ENCODE data around the gene MICAL2. TPM values are rescaled to one million over a fixed set of nuclear protein-coding genes. Genes with fewer than 3 reads are reported as not detected.

Gene MICAL2
- total and polyA plus RNA-seq, 2 of the 13 experiments (the other 11 are each of a cell fraction or from before 2014, with no cell fraction given), result 0.78 to 1.1 TPM

DNA sequence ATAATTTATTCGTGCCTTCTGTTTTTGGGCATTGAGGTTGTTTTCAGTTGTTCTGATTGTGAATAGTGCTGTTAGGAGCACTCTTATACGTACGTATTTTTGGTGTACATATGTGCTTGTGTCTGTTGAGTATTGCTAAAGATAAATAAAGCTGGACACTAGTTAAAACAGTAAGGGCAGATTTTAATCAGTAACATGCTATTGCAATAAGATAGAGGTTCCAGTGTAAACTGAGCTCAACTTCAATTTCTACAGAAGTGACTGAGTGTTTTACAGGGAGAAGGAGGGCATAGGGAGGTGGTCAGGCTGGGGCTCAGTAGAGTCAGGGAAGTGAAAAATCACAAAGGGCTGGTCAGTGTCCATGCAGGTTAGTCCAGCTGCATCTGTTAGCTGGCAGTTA is 191.0 kb downstream of the MICAL2 start:
- in situ Hi-C loops (cut with HindIII; ENCODE audit: extremely low pct_ligation_motif_present, low pct_unique_long_range_greater_than_20kb), result loop anchor here (25.0 kb wide), 1 partner anchor 886 kb away; no protein-coding TSS in a partner anchor
- Histone ChIP-seq H2AFZ (ENCODE audit: low read length) (no peak overlapping the region), H3K9ac (ENCODE audit: insufficient read depth, low read depth, low read length) (no peak overlapping the region), H3K9me3 (ENCODE audit: low read length) (peaks cover 8% of the 10 kb centered on the region; the same call in 1 of the 2 replicates), H3K27me3 (ENCODE audit: control insufficient read depth in 1 of 2, insufficient read depth in 2 of 2, low read length in 2 of 2) (no peaks in the 10 kb centered on the region), H3K4me1 (ENCODE audit: insufficient read depth, low read length) (no peaks in the 10 kb centered on the region), H3K4me3 (replicated peaks in 1 of 3; ENCODE audit: insufficient read depth in 1 of 3, low read depth in 2 of 3, low read length in 3 of 3) (no peak overlapping the region), H3K36me3 (replicated peaks in 1 of 2; ENCODE audit: control insufficient read depth in 1 of 2, insufficient read depth in 2 of 2, low read length in 2 of 2) (no peaks in the 10 kb centered on the region), H3K4me2 (ENCODE audit: low read depth, low read length) (no peak overlapping the region), H3K79me2 (ENCODE audit: insufficient read depth, low read length) (no peaks in the 10 kb centered on the region), H3K27ac (ENCODE audit: extremely low read length, insufficient read depth, low read length) (no peak overlapping the region), H4K20me1 (ENCODE audit: insufficient read depth, low read length) (no peaks in the 10 kb centered on the region)
- DNase-seq (ENCODE audit: low spot score), result no peak
- intact Hi-C loops (cut with micrococcal nuclease; ENCODE audit: unreplicated experiment), result no loop called here
- TF ChIP-seq HMGXB3 (CRISPR knock-in tag; IDR thresholded peaks at IDR 0.05; ENCODE audit: borderline replicate concordance) (no peak), NFKBIZ (CRISPR knock-in tag; IDR thresholded peaks at IDR 0.05) (no peak), TEF (CRISPR knock-in tag; IDR thresholded peaks at IDR 0.05) (no peak), ZNF253 (CRISPR knock-in tag; IDR thresholded peaks at IDR 0.05; ENCODE audit: borderline replicate concordance) (no peak), KDM5B (CRISPR knock-in tag; IDR thresholded peaks at IDR 0.05; ENCODE audit: borderline replicate concordance) (no peak), ZNF44 (CRISPR knock-in tag; IDR thresholded peaks at IDR 0.05) (no peak)
- TF ChIP-seq, protein P1, sequence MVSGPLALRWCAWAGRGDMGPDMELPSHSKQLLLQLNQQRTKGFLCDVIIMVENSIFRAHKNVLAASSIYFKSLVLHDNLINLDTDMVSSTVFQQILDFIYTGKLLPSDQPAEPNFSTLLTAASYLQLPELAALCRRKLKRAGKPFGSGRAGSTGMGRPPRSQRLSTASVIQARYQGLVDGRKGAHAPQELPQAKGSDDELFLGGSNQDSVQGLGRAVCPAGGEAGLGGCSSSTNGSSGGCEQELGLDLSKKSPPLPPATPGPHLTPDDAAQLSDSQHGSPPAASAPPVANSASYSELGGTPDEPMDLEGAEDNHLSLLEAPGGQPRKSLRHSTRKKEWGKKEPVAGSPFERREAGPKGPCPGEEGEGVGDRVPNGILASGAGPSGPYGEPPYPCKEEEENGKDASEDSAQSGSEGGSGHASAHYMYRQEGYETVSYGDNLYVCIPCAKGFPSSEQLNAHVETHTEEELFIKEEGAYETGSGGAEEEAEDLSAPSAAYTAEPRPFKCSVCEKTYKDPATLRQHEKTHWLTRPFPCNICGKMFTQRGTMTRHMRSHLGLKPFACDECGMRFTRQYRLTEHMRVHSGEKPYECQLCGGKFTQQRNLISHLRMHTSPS (CRISPR knock-in tag; IDR thresholded peaks at IDR 0.05; ENCODE audit: low read depth), result no peak
- FAIRE-seq, result no peak
- BruUV-seq (replicated peaks), result no TSS peak
- ChIA-PET POLR2A (no interaction called here), CTCF (ENCODE audit: low intra/inter-chr PET ratio, low total read pairs) (no interaction called here)
- ATAC-seq, result no peak
- WGBS (ENCODE audit: low lambda C conversion rate), result 2% methylated on average over 3 of the region's 3 CpGs
